Ascending aorta (tissue), 2 donors: ENCODE measurements around the gene OLA1. TPM values are rescaled to one million over a fixed set of nuclear protein-coding genes. Genes with fewer than 3 reads are reported as not detected.

Experiments used
- DNase-seq, 2 donors: peaks; one replicate each; pipeline ENCODE4 v3.0.0-alpha.2; 2019; ENCODE audit warnings: low spot score in 2 of 2
- H3K27ac ChIP-seq, 2 donors: fragments of 200-600 bp; sonication (generic); one replicate each; pipeline ENCODE4 v1.5.1; 2016 to 2017; ENCODE audit warnings: mild to moderate bottlenecking in 1 of 2
- H3K27me3 ChIP-seq: fragments of 200-600 bp; sonication (generic); one replicate; pipeline ENCODE4 v1.5.1; 2017
- H3K36me3 ChIP-seq, 2 donors: fragments of 200-600 bp; sonication (generic); one replicate each; pipeline ENCODE4 v1.5.1; 2016
- H3K4me1 ChIP-seq, 2 donors: fragments of 200-600 bp; sonication (generic); one replicate each; pipeline ENCODE4 v1.5.1; 2016 to 2017; ENCODE audit warnings: mild to moderate bottlenecking in 1 of 2
- H3K4me3 ChIP-seq, 2 donors: fragments of 200-600 bp; sonication (generic); one replicate each; pipeline ENCODE4 v1.5.1; 2016 to 2017; ENCODE audit warnings: mild to moderate bottlenecking in 1 of 2
- H3K9me3 ChIP-seq, 2 donors: fragments of 200-600 bp; sonication (generic); one replicate each; pipeline ENCODE4 v1.5.1; 2016
- intact Hi-C: fragments of 100-400 bp; cut with DNase I; formaldehyde crosslinking; loops from one replicate; pipeline ENCODE4 v1.15.1; 2023
- total RNA-seq: library from RNA; depleted of rRNA; stranded (reverse); fragments of >200 nt; gene quantifications from one replicate; pipeline ENCODE4 v1.1.0, GENCODE V29; 2016
- TF ChIP-seq, protein P1 (sequence below), 3 experiments: fragments of 200-600 bp in 2 of 3; fragments of 450-650 bp in 1 of 3; sonication (generic) in 2 of 3; IDR thresholded peaks; one replicate each; pipeline ENCODE4 v1.5.1; 2016 to 2019; ENCODE audit warnings: antibody characterized with exemption in 3 of 3, mild to moderate bottlenecking in 1 of 3, moderate library complexity in 1 of 3

The OLA1 gene
- 29.5 TPM for total RNA-seq

DNA sequence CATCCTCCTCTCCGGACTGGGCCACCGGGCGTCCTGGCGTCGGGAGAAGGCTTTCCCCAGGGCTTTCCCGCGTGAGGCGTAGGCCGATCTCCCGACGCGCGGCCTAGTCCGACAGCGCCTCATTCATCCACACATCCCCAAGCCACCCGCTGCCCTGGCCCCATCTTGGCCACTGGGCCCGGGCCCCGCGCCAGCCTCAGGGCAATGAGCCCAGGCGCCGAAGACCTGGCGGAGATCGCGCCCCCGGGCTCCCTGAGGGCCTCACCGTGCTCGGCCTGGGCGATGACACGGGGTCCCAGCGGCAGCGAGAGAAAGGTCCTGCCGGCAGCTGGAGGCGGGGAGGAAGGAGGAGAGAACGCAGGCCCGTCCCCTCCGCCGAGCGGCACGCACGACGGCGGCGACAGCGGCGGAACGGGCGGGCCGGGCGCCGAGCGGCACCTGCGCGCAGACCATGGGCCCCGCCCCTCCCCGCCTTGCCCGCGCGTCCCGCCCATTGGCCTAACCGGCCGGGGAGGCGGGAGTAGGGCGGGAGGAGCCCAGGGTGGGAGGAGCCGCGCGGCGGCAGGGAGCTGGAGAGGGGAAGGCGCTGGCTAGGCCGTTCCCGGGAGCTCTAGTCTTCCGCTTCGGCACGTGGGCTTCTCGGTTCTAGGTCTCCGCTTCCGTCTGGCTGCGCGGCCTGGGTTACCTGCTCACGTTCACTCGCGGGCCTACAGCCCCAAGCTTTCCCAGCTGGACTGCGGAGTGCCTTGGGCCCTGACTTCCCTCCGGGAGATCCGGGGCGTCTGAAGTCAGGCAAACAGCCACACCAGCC, at the start of gene OLA1:
Gene OLA1, minus strand, starts transcription at position 346 of the 811 bp plus-strand sequence. CDS start 1,717 bp downstream, outside the sequence.
- intact Hi-C loops = loop anchor here (1.0 to 10.0 kb wide), 5 partner anchors 94 to 1694 kb away; partner anchors contain the start of genes GPR155 and PDK1
- Histone ChIP-seq H3K4me3 (peak within 1 kb of the TSS; percentile 77 to 91), H3K36me3 (no peaks in the 10 kb centered on the region), H3K27me3 (no peaks in the 10 kb centered on the region), H3K27ac (peak within 1 kb of the TSS; percentile 68 to 91), H3K4me1 (peaks cover 5 to 6% of the 10 kb centered on the region in 2 donors), H3K9me3 (no peaks in the 10 kb centered on the region)
- DNase-seq = peak; percentile 75 to 96
- TF ChIP-seq, protein P1, sequence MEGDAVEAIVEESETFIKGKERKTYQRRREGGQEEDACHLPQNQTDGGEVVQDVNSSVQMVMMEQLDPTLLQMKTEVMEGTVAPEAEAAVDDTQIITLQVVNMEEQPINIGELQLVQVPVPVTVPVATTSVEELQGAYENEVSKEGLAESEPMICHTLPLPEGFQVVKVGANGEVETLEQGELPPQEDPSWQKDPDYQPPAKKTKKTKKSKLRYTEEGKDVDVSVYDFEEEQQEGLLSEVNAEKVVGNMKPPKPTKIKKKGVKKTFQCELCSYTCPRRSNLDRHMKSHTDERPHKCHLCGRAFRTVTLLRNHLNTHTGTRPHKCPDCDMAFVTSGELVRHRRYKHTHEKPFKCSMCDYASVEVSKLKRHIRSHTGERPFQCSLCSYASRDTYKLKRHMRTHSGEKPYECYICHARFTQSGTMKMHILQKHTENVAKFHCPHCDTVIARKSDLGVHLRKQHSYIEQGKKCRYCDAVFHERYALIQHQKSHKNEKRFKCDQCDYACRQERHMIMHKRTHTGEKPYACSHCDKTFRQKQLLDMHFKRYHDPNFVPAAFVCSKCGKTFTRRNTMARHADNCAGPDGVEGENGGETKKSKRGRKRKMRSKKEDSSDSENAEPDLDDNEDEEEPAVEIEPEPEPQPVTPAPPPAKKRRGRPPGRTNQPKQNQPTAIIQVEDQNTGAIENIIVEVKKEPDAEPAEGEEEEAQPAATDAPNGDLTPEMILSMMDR (IDR thresholded peaks at IDR 0.05) = peak in 1 of 3 experiments; percentile 3

DNA sequence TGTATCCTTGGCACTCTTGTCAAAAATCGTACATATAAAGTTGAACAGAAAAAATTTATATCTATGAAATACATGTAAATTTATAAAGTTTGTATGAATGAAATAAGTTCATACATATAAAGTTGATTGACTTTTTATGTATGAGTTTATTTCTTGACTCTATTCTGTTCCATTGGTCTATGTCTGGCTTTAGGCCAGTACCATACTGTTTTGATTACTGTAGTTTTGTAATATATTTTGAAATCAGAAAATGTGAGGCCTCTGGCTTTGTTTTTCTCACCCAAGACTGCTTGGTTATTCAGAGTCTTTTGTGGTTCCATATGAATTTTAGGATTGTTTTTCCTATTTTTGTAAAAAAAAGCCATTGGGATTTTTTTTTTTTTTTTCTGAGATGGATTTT, 44.6 kb upstream of the OLA1 start:
- no peak for DNase-seq
- H3K36me3 ChIP-seq = no peaks in the 10 kb centered on the region
- intact Hi-C loops = no loop called here

DNA sequence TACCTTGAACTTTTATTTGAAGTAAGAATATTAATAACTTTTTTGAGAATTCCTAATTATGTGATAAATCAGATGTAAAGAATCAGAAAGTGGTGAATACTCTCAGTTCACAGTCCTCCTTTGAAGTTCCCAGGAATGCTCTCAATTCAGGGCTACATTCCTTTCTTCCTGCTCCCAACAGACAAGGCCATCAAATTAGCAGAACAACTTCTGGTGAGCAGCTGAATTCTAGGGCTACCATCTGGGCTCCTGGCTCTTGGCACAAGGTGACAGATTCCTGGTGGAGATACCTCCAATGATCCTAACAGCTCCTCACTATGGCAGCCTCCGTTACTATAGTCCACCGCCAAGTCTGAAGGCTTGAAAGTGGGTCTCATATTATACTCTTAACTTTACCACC, 37.8 kb upstream of the OLA1 start:
- intact Hi-C loops = no loop called here
- no peaks in the 10 kb centered on the region for H3K4me1 ChIP-seq
- TF ChIP-seq, protein P1 (IDR thresholded peaks at IDR 0.05) = no peak

More for the DNA sequence above, 44.6 kb upstream of the OLA1 start:
- Histone ChIP-seq H3K27ac (no peak overlapping the region), H3K4me3 (no peak overlapping the region), H3K27me3 (no peaks in the 10 kb centered on the region), H3K4me1 (no peaks in the 10 kb centered on the region), H3K9me3 (peaks cover 0 to 7% of the 10 kb centered on the region in 2 donors)
- TF ChIP-seq, protein P1 (IDR thresholded peaks at IDR 0.05) = no peak

DNA sequence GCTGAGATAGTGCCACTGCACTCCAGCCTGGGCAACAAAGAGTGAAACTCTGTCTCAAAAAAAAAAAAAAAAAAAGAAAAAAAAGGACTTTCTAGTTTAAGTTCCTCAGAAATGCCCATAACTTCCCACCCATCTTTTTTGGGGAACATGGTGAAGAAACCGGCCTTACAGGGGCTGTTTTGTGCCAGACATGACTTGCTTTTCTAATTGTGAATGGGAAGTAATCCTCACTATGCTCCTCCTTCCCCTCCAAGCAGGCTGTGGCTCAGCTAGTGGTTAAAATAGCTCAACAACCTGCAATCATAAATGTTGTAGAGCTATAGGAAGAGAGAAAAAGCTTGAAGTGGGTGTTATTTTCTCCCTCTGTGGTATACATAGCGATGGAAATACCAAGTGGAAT, 34.1 kb upstream of the OLA1 start:
- Histone ChIP-seq H3K36me3 (no peaks in the 10 kb centered on the region), H3K27me3 (no peaks in the 10 kb centered on the region), H3K9me3 (no peaks in the 10 kb centered on the region), H3K4me1 (no peaks in the 10 kb centered on the region), H3K27ac (no peak overlapping the region), H3K4me3 (no peak overlapping the region)
- intact Hi-C loops = no loop called here
- TF ChIP-seq, protein P1 (IDR thresholded peaks at IDR 0.05) = no peak
- DNase-seq = no peak

More for the DNA sequence above, 37.8 kb upstream of the OLA1 start:
- Histone ChIP-seq H3K36me3 (no peaks in the 10 kb centered on the region), H3K9me3 (no peaks in the 10 kb centered on the region), H3K27me3 (no peaks in the 10 kb centered on the region), H3K27ac (no peak overlapping the region), H3K4me3 (no peak overlapping the region)
- DNase-seq = no peak

DNA sequence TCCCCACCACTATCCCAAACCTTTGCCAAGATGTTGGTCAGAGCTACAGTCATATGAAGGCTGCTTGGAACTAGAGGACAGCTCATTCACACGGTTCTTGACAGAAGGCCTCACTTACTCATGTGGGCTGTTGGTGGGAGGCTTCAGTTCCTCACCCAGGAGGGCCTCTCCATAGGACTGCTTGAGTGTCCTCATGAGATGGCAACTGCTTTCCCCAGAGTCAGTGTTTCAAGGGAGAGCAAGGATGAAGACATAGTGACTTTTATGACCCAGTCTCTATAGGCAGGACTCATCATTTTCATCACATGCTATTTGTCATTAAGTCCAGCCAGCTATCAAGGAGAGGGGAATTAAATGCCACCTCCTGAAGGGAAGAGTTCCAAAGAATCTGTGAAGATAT, 33.4 kb upstream of the OLA1 start:
- no peaks in the 10 kb centered on the region for H3K4me1 ChIP-seq
- TF ChIP-seq, protein P1 (IDR thresholded peaks at IDR 0.05) = no peak
- no peaks in the 10 kb centered on the region for H3K9me3 ChIP-seq
- intact Hi-C loops = no loop called here
- no peaks in the 10 kb centered on the region for H3K36me3 ChIP-seq
- no peak overlapping the region for H3K4me3 ChIP-seq
- no peak overlapping the region for H3K27ac ChIP-seq
- DNase-seq = no peak
- H3K27me3 ChIP-seq = no peaks in the 10 kb centered on the region
